ENCODE data around the gene SKAP2.

- TF ChIP-seq, protein P1, sequence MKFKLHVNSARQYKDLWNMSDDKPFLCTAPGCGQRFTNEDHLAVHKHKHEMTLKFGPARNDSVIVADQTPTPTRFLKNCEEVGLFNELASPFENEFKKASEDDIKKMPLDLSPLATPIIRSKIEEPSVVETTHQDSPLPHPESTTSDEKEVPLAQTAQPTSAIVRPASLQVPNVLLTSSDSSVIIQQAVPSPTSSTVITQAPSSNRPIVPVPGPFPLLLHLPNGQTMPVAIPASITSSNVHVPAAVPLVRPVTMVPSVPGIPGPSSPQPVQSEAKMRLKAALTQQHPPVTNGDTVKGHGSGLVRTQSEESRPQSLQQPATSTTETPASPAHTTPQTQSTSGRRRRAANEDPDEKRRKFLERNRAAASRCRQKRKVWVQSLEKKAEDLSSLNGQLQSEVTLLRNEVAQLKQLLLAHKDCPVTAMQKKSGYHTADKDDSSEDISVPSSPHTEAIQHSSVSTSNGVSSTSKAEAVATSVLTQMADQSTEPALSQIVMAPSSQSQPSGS (tag by site-specific recombination; IDR thresholded peaks at IDR 0.05; ENCODE audit: low read depth): no peak
- no peak for TF ChIP-seq ZNF155 (tag by site-specific recombination; IDR thresholded peaks at IDR 0.05)
- TF ChIP-seq, protein P2, sequence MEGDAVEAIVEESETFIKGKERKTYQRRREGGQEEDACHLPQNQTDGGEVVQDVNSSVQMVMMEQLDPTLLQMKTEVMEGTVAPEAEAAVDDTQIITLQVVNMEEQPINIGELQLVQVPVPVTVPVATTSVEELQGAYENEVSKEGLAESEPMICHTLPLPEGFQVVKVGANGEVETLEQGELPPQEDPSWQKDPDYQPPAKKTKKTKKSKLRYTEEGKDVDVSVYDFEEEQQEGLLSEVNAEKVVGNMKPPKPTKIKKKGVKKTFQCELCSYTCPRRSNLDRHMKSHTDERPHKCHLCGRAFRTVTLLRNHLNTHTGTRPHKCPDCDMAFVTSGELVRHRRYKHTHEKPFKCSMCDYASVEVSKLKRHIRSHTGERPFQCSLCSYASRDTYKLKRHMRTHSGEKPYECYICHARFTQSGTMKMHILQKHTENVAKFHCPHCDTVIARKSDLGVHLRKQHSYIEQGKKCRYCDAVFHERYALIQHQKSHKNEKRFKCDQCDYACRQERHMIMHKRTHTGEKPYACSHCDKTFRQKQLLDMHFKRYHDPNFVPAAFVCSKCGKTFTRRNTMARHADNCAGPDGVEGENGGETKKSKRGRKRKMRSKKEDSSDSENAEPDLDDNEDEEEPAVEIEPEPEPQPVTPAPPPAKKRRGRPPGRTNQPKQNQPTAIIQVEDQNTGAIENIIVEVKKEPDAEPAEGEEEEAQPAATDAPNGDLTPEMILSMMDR (tag by site-specific recombination; IDR thresholded peaks at IDR 0.05): no peak
- no peak for TF ChIP-seq ZBTB7A (tag by site-specific recombination; IDR thresholded peaks at IDR 0.05; ENCODE audit: low read depth)
- no peak for TF ChIP-seq TRIM28 (IDR thresholded peaks at IDR 0.05; ENCODE audit: borderline replicate concordance, low read length)
- TF ChIP-seq, protein P3, sequence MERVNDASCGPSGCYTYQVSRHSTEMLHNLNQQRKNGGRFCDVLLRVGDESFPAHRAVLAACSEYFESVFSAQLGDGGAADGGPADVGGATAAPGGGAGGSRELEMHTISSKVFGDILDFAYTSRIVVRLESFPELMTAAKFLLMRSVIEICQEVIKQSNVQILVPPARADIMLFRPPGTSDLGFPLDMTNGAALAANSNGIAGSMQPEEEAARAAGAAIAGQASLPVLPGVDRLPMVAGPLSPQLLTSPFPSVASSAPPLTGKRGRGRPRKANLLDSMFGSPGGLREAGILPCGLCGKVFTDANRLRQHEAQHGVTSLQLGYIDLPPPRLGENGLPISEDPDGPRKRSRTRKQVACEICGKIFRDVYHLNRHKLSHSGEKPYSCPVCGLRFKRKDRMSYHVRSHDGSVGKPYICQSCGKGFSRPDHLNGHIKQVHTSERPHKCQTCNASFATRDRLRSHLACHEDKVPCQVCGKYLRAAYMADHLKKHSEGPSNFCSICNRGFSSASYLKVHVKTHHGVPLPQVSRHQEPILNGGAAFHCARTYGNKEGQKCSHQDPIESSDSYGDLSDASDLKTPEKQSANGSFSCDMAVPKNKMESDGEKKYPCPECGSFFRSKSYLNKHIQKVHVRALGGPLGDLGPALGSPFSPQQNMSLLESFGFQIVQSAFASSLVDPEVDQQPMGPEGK (tag by site-specific recombination; IDR thresholded peaks at IDR 0.05): no peak
Observed at GRCh38 chr7:26688388-26688787, 176.0 kb downstream of the SKAP2 start.
